Activated gamma-delta T cell treated with Interleukin-2 at 50 U/mL for 16 hours (primary cell): ENCODE data around the gene PTPRN2.
"Not testable (repeated sequence)": the region's sequence is repeated elsewhere in the genome, so short reads cannot be mapped to it uniquely, and the experiment has no call there.

ENCODE experiments used
- DNase-seq: peaks from one replicate; pipeline ENCODE4 v3.0.0-alpha.2; 2020

The PTPRN2 gene

DNA sequence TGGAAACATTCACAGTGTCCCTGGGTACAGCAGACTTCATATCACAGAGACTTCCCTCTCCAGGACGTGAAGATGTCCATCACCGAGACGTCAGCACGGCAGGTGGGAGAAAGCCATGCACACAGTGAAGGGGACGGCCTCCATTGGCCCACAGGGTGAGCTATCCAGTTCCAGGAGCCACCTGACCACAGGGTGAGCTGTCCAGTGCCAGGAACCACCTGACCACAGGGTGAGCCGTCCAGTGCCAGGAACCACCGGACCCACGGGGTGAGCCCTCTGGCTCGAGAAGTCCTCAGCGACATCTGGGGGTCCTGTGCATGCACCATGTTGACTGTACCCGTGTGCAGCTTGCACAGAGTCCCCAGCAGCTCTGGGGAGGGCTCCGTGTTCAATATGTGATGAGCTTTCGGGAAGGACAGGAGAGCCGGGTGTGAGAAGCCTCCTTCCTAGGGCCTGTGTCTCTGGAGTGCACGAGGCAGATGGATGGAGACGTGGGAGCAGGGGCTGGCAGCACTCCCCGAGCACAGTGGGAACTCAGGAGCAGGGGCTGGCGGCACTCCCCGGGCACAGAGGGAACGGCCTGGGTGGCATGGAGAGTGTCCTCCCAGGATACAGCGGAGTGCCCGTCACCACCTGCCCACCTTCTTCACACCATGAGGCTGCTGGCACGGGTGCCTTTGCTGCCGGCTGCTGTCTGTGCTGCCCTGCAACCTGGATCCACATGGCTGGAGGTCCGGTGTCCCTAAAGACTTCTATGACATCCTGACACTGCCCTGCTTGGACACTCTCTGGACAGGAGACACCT is 634.6 kb downstream of the PTPRN2 start:
- DNase-seq: no peak

- DNase-seq: no peak
These were observed 635.5 kb downstream of the PTPRN2 start for GRCh38 chr7:157952050-157952667.

DNA sequence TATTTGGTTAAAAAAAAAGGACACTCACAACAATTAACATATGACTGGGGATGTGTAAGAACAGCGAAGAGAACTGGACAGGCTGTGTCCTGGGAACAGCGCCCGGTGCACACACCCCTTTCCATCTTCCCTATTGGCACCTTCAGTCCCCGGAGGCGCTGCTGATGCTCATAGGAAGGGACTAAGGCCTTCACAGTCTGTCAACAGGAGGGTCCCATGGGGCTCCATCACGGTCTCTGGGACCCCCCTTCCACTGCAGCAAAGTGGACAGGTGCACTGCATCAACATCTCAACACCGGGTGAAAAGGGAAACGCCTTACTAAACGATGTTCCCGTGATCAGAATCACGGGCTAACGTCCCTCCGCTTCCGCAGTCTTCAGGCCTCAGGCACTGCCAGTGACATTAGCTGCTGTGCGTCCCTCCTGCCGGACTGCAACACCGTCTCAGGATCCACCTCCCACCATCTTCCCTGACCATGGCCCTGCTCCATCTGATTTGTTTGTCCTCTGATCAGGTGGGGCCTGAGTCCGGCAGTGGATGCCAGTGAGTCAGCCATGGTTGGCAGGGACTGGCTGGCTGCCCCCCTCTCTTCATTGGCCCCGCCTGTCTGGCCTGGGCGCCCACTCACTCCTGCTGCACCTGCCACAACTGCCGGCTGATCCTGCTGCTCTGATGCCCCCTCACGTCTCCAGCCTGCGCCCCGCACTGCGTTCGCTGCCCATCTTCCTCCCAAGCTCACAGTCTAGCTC is 636.1 kb downstream of the PTPRN2 start:
- no peak for DNase-seq

DNA sequence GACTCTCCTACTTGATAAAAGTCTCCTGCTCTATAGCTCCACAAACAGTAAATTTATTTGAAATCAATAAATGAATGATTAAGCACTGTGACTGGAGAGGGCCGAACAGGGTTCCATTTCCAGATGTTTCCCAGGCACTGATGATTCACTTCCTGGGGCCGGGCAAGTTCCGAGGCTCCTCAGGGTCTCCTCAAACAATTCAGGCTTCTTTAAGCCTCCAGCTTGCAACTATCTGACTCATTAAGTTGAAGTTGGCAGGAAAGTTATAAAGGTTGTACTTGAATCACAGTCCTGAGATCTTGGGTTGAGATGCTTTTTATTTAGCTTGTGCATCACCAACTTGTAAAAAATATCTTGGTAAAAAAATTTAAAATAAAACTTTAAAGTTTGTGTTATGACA is 637.9 kb downstream of the PTPRN2 start:
- no peak for DNase-seq

DNA sequence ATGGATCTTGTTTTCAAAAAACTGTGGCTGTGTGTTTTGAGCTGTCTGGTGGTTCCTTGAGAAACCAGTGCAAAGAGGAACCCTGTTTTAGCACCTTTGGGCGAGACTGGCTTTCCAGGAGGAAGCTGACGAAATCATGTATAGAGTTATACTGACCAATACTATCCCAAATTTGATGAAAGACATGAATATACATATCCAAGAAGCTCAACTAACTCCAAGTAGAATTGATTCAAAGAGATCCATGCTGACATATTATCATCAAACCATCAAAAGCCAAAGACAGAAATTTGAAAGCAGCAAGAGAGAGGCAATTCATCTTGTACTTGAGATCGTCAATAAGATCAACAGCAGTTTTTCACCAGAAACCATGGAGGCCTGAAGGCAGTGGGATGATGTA is 640.1 kb downstream of the PTPRN2 start:
- no peak for DNase-seq

DNA sequence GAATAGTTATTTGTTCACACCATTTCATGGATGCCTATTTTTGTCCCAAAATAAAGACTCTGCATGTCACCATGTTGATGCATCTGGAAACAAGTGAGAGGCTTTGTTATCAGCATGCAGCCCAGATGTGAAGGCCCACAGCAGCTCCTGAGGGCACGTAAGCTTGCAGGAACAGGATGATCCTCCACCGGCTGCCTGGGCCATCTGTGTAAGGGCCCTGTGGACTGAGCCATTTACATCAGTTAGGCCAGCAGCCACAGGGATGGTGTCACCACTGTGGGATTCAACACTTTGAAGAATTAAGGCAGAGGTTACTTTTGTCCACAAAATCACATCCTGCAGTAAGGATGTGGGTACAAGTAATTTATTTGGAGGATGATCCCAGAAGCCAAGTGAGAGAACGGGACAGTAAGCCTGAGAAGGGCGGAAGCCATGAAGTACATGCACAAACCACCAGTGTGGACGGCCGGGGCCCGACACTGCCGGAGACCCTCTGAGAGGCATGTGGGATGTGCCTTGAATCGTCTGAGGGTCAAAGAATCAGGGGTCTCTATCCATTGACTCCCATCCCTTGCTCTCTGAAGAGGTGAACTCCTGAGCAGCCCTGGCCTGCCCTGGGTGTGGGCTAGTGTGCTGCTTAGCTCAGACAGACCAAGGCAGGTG is 641.1 kb downstream of the PTPRN2 start:
- no peak for DNase-seq

- DNase-seq: no peak
These were observed 642.2 kb downstream of the PTPRN2 start for GRCh38 chr7:157945401-157945800.

DNA sequence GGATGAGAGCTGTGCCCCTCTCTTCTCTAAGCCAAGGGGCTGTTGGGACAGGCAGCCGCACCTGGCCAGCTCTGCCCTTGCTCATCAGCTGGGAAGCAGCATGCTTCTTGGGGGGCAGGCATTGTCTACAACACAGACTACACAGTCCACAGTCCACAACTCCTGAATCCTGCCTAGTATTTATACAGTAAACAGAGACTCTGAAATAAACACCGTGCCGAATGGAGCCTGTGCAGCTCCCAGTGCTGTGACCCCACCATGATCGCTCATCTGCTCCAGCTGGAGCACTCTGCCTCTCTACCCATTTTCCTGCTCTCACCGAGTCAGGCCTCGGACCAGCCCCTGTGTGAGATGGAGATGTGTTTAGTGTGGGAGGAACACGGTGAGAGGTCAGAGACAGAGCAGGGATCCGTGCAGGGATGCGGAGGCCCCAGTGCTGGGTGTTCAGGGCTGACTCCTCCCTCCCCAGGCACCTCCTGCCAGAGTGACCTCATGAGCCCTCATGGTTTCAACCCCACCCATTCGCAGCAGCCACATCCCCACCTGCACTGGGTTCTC is 642.8 kb downstream of the PTPRN2 start:
- no peak for DNase-seq

DNA sequence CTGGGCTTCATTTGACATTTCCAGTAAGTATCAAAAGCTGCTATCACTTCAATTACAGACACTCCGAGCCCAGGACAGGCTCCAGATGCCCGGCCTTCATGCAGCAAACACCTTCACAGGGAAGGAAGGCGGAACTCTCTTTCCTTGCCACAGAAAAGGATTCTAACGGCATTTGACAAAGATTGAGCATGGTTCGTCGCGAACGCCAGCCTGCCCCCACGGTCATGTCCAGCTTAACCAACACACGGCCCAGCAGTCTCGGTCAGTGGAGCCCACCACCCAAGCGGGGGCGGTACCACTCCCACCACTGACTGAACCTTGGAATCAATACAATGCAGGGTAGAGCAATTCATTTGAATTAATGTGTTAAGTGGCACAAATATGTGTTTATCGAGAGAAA is 643.6 kb downstream of the PTPRN2 start:
- DNase-seq: no peak

- no peak for DNase-seq
These were observed 644.1 kb downstream of the PTPRN2 start for GRCh38 chr7:157943561-157943960.

DNA sequence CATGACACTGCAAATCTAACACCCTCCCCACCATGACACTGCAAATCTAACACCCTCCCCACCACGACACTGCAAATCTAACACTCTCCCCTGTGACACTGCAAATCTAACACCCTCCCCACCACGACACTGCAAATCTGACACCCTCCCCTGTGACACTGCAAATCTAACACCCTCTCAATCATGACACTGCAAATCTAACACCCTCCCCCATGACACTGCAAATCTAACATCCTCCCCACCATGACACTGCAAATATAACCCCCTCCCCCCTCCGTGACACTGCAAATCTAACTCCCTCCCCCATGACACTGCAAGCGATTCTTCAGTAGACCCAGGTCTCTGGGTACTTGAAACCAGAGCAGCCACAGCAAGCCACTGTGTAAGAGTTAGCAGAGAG is 646.4 kb downstream of the PTPRN2 start:
- no peak for DNase-seq

DNA sequence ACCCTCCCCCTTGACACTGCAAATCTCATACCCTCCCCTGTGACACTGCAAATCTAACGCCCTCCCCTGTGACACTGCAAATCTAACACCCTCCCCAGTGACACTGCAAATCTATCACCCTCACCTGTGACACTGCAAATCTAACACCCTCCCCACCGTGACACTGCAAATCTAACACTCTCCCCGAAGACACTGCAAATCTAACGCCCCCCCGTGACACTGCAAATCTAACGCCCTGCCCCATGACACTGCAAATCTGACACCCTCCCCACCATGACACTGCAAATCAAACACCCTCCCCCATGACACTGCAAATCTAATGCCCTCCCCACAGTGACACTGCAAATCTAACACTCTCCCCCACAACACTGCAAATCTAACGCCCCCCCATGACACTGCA is 647.1 kb downstream of the PTPRN2 start:
- no peak for DNase-seq

GRCh38 chr7:157938211-157938610 is 649.4 kb downstream of the PTPRN2 start:
- no peak for DNase-seq

DNA sequence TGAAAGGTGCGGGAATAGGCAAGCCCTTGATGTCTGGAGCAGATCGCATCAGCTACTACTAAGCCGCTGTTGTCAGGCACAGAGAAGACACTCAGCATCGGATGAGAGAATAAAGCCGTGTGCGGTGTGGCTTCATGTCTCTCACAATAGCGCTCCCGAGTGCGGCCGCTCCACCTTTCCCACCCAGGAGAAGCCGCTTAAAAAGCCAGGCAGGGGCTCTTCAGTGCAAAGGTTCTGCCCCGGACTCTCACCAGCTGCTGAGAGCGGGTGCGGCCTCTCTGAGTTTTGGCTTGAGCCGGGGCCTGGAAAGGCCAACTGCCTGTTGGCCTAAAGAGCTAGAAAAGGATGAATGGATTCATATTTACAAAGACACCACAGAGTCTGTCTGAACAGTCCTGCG is 650.2 kb downstream of the PTPRN2 start:
- DNase-seq: no peak

DNA sequence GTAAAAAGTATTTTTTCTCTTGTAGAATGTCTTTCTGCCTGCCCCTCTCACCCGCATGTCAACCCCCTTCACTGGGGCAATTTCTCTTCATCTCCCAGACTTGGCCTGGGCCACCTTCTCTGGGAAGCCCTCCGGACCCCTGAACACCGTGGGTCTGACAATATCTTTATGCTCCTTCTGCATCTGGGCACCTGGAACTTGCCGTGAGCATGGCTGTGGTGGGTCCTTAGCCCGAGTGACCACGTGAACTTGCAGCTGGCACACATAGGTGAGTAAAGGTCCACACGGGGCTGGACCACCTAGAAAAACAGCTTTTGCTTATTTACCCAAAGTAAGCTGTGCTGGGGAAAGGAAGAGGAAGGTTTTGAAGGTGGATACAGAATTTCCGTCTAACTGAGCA is 650.6 kb downstream of the PTPRN2 start:
- DNase-seq: no peak

GRCh38 chr7:157935721-157936120 is 651.9 kb downstream of the PTPRN2 start:
- not testable (repeated sequence) for DNase-seq

GRCh38 chr7:157933219-157934155 is 654.1 kb downstream of the PTPRN2 start:
- not testable (repeated sequence) for DNase-seq

DNA sequence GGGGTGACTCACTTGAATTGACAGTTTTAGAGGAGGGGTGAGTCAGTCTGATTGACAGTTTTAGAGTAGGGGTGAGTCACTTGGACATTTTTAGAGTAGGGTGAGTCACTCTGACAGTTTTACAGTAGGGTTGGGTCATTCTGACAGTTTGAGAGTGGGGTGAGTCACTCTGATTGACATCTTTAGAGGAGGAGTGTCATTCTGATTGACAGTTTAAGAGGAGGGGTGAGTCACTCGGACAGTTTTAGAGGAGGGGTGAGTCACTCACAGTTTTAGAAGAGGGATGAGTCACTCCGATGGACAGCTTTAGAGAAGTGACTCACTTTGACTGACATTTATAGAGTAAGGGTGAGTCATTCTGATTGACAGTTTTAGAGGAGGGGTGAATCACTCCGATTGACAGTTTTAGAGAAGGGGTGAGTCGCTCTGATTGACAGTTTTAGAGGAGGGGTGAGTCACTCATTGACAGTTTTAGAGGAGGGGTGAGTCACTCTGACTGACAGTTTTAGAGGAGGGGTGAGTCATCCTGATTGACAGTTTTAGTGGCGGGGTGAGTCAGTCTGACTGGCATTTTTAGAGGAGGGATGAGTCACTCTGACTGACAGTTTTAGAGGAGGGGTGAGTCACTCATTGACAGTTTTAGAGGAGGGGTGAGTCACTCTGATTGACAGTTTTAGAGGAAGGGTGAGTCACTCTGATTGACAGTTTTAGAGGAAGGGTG is 655.0 kb downstream of the PTPRN2 start:
- DNase-seq: no peak

DNA sequence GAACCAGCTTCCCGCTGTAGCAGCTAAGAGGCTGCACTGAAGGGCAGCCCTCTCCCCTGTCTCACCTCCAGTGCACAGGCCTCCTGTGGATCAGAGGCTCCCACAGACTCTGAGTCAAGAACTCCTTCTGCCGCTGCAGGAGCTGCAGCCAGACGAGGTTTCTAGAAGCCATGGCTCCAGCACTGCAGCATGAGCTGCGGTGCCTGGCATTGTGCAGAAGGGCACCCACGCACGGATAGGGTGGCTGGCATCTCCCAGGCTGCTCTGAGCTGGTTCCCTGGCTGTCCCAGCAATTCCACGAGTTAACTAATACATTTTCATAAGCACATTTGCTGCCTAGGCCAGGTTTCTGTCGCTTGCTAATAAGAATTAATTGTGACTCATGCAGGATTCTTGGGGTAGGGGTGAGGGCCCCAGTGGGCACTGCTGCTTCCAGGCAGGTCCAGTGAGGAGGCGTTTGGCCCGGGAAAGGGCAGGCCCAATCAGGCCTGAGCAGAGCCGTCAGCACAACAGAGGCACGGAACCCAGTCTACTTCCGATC is 656.6 kb downstream of the PTPRN2 start:
- DNase-seq: no peak

- no peak for DNase-seq
These were observed 657.2 kb downstream of the PTPRN2 start for GRCh38 chr7:157930441-157930840.

- DNase-seq: no peak
These were observed 658.0 kb downstream of the PTPRN2 start for GRCh38 chr7:157929671-157930070.
